Panc1 (cell line): ENCODE results near the gene FGF3.

ENCODE experiments used
- POLR2AphosphoS5 ChIP-seq: IDR thresholded peaks from 2 replicates; pipeline ENCODE4 v1.6.1; 2012; ENCODE audit warnings: mild to moderate bottlenecking, low read depth, low read length, moderate library complexity
- SIN3A ChIP-seq: IDR thresholded peaks from 2 replicates; pipeline ENCODE4 v1.6.1; 2012; ENCODE audit warnings: low read depth, mild to moderate bottlenecking, low read length, moderate library complexity, borderline replicate concordance; ENCODE audit not compliant: insufficient read depth
- TF ChIP-seq, protein P1 (sequence below), 2 experiments: IDR thresholded peaks; 2 replicates each; pipeline ENCODE4 v1.6.1; 2011 to 2012; ENCODE audit warnings: low read depth in 2 of 2, control low read depth in 1 of 2, low read length in 1 of 2, mild to moderate bottlenecking in 1 of 2, moderate library complexity in 1 of 2; ENCODE audit not compliant: insufficient read depth in 1 of 2
- TF ChIP-seq, protein P2 (sequence below): fragments of 450-650 bp; IDR thresholded peaks from 2 replicates; pipeline ENCODE4 v1.5.1; 2017; ENCODE audit warnings: mild to moderate bottlenecking

DNA sequence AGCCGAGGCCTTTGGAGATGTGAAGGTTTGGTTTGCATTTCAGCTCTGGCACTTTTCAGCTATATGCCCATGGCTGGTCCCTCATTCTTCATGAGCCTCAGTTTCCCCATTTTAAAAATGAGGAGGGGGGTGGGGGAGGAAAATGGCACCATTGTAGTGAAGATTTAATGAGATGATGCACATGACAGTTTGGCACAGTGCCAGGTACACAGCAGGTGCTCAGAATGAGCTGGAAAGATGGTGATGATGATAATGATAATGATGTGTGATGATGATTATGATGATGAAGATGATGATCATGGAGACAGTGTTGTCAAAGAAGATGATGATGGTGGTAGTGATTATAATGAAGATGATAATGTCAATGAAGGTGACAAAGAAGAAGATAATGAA, 24.3 kb upstream of the FGF3 start:
- TF ChIP-seq, protein P1, sequence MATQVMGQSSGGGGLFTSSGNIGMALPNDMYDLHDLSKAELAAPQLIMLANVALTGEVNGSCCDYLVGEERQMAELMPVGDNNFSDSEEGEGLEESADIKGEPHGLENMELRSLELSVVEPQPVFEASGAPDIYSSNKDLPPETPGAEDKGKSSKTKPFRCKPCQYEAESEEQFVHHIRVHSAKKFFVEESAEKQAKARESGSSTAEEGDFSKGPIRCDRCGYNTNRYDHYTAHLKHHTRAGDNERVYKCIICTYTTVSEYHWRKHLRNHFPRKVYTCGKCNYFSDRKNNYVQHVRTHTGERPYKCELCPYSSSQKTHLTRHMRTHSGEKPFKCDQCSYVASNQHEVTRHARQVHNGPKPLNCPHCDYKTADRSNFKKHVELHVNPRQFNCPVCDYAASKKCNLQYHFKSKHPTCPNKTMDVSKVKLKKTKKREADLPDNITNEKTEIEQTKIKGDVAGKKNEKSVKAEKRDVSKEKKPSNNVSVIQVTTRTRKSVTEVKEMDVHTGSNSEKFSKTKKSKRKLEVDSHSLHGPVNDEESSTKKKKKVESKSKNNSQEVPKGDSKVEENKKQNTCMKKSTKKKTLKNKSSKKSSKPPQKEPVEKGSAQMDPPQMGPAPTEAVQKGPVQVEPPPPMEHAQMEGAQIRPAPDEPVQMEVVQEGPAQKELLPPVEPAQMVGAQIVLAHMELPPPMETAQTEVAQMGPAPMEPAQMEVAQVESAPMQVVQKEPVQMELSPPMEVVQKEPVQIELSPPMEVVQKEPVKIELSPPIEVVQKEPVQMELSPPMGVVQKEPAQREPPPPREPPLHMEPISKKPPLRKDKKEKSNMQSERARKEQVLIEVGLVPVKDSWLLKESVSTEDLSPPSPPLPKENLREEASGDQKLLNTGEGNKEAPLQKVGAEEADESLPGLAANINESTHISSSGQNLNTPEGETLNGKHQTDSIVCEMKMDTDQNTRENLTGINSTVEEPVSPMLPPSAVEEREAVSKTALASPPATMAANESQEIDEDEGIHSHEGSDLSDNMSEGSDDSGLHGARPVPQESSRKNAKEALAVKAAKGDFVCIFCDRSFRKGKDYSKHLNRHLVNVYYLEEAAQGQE (IDR thresholded peaks at IDR 0.05; ENCODE audit: insufficient read depth in 1 of 2, low read depth in 2 of 2, low read length in 1 of 2) = no peak
- TF ChIP-seq, protein P2, sequence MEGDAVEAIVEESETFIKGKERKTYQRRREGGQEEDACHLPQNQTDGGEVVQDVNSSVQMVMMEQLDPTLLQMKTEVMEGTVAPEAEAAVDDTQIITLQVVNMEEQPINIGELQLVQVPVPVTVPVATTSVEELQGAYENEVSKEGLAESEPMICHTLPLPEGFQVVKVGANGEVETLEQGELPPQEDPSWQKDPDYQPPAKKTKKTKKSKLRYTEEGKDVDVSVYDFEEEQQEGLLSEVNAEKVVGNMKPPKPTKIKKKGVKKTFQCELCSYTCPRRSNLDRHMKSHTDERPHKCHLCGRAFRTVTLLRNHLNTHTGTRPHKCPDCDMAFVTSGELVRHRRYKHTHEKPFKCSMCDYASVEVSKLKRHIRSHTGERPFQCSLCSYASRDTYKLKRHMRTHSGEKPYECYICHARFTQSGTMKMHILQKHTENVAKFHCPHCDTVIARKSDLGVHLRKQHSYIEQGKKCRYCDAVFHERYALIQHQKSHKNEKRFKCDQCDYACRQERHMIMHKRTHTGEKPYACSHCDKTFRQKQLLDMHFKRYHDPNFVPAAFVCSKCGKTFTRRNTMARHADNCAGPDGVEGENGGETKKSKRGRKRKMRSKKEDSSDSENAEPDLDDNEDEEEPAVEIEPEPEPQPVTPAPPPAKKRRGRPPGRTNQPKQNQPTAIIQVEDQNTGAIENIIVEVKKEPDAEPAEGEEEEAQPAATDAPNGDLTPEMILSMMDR = no peak
- TF ChIP-seq SIN3A = no peak
- TF ChIP-seq POLR2AphosphoS5 = no peak
